Spleen (tissue), 11 donors: ENCODE measurements around the gene MANSC1. TPM values are rescaled to one million over a fixed set of nuclear protein-coding genes. Genes with fewer than 3 reads are reported as not detected.

Source experiments
- DNase-seq: peaks from one replicate; pipeline ENCODE4 v3.0.0-alpha.2; 2020
- H3K27ac ChIP-seq, 8 donors: fragments of 200-600 bp; sonication (generic) in 7 of 8; 1 replicate in 4 of 8; 2 replicates in 4 of 8; pipeline versions ENCODE4 v1.5.0 to v1.8.0; 2016 to 2021; ENCODE audit warnings: inconsistent platforms in 4 of 8, mild to moderate bottlenecking in 4 of 8, moderate library complexity in 1 of 8
- H3K27me3 ChIP-seq, 7 donors: fragments of 200-600 bp; sonication (generic) in 6 of 7; replicated peaks in 1 of 7; 1 replicate in 4 of 7; 2 replicates in 3 of 7; pipeline versions ENCODE4 v1.5.0 to v1.8.0; 2016 to 2021; ENCODE audit warnings: inconsistent platforms in 3 of 7, mild to moderate bottlenecking in 1 of 7
- H3K36me3 ChIP-seq, 6 donors: fragments of 200-600 bp; sonication (generic) in 5 of 6; 1 replicate in 4 of 6; 2 replicates in 2 of 6; pipeline versions ENCODE4 v1.5.0 to v1.8.0; 2016 to 2021; ENCODE audit warnings: inconsistent platforms in 2 of 6
- H3K4me1 ChIP-seq, 6 donors: fragments of 200-600 bp; sonication (generic) in 5 of 6; 1 replicate in 3 of 6; 2 replicates in 3 of 6; pipeline versions ENCODE4 v1.5.0 to v1.8.0; 2016 to 2021; ENCODE audit warnings: inconsistent platforms in 3 of 6
- H3K4me3 ChIP-seq, 8 donors: fragments of 200-600 bp; sonication (generic) in 7 of 8; 1 replicate in 4 of 8; 2 replicates in 4 of 8; pipeline versions ENCODE4 v1.5.0 to v1.8.0; 2016 to 2021; ENCODE audit warnings: inconsistent platforms in 4 of 8, mild to moderate bottlenecking in 4 of 8, moderate library complexity in 2 of 8
- H3K9me3 ChIP-seq, 8 donors: fragments of 200-600 bp; sonication (generic) in 7 of 8; 1 replicate in 4 of 8; 2 replicates in 4 of 8; pipeline versions ENCODE4 v1.5.0 to v1.8.0; 2016 to 2021; ENCODE audit warnings: inconsistent platforms in 4 of 8
- CTCF ChIP-seq, 11 experiments: fragments of 200-600 bp in 7 of 11; fragments of 450-650 bp in 4 of 11; sonication (generic) in 4 of 11; IDR thresholded peaks in 8 of 11; conservative IDR thresholded peaks in 3 of 11; 1 replicate in 7 of 11; 2 replicates in 4 of 11; pipeline versions ENCODE4 v1.4.0 to v1.8.0; 2016 to 2021; ENCODE audit warnings: antibody characterized with exemption in 11 of 11, inconsistent platforms in 4 of 11, mild to moderate bottlenecking in 1 of 11
- POLR2A ChIP-seq, 3 donors: fragments of 450-650 bp; IDR thresholded peaks; one replicate each; pipeline ENCODE4 v1.5.1; 2017; ENCODE audit warnings: antibody characterized with exemption in 3 of 3, mild to moderate bottlenecking in 1 of 3
- POLR2AphosphoS5 ChIP-seq, 3 donors: sonication (generic); formaldehyde crosslinking; IDR thresholded peaks; one replicate each; pipeline ENCODE4 v1.5.1; 2017; ENCODE audit warnings: antibody characterized with exemption in 3 of 3
- WGBS, 5 donors: extraction: QIAGEN DNeasy Blood & Tissue Kit in 3 of 5; methylation state at CpG; one replicate each; pipeline versions ENCODE4 v1.1.5 to v1.1.7; 2013 to 2018; 5-methylcytosine and 5-hydroxymethylcytosine counted together
- intact Hi-C: fragments of 100-400 bp; cut with DNase I; formaldehyde crosslinking; loops from one replicate; pipeline ENCODE4 v1.15.0; 2023; ENCODE audit warnings: low total_unique reads
- polyA plus RNA-seq, 3 donors: library from polyadenylated mRNA; stranded (reverse); fragments of 200-250 nt; gene quantifications; one replicate each; pipeline ENCODE4 v1.2.1, GENCODE V29; 2013
- total RNA-seq, 7 donors: library from RNA; depleted of rRNA in 3 of 7; stranded (reverse); fragments of >200 nt in 3 of 7; fragmentation: NEBNext Ultra II Directional in 4 of 7; extraction: Animal tissue kit (Norgen Biotek cat#: 25700) in 4 of 7; gene quantifications; one replicate each; pipeline versions ENCODE4 v1.1.0 to v1.2.1, GENCODE V29; 2016 to 2021
- donor health status: healthy with polysubstance abuse.
- donor health status: DM: no; HTN: no; CAD: no; lungs with moderate emphysema.
- donor health status: DM: no; HTN: no; CAD: no.
- donor health status: Bipolar disorder and iron deficiency.
- donor health status: healthy.
- donor health status: DM: no; HTN: no; CAD: no.
- donor health status: DM: yes; HTN: yes; CAD: no.

MANSC1 gene
- total and polyA plus RNA-seq, 10 donors: 1.8 to 25.7 (median 15.4) TPM

DNA sequence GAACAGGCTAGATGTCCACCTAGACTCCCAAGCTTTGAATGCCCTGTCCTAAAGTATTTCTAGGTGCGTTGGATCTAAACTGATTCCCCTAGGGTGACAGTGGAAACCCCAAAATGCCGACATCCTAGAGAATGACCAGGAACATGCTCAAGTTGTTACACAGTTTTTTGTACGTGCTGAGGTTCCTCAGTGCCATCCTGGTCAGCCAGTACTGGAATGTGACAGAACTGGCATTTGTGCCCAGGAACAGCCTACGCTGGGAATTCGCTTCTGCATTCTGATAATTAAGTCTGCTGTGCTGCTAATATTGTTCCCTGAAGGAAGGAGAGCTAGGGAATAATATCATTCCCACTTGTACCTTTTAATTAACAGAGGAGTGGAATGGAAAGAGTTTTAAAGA, 47.1 kb upstream of the MANSC1 start:
- WGBS, 5 donors: 90 to 98% (median 94%) methylated on average over 5 of the region's 5 CpGs
- peaks cover 0 to 27% (median 0%) of the 10 kb centered on the region in 6 donors for H3K4me1 ChIP-seq
- no peaks in the 10 kb centered on the region for H3K27me3 ChIP-seq
- DNase-seq: no peak
- H3K9me3 ChIP-seq: no peaks in the 10 kb centered on the region
- intact Hi-C loops: no loop called here
- H3K27ac ChIP-seq: peak overlapping the region in 3 of 8 donors; percentile 5 to 63 (median 54)
- H3K36me3 ChIP-seq: peaks cover 0 to 5% (median 0%) of the 10 kb centered on the region in 6 donors
- TF ChIP-seq CTCF (IDR thresholded peaks at IDR 0.05 in 8 of 11, conservative IDR thresholded peaks at IDR 0.05 in 3 of 11): no peak
- no peak for TF ChIP-seq POLR2AphosphoS5 (IDR thresholded peaks at IDR 0.05)
- TF ChIP-seq POLR2A (IDR thresholded peaks at IDR 0.05): no peak
- no peak overlapping the region for H3K4me3 ChIP-seq

- no peaks in the 10 kb centered on the region for H3K27me3 ChIP-seq
- no peak overlapping the region for H3K4me3 ChIP-seq
- H3K9me3 ChIP-seq: no peaks in the 10 kb centered on the region
- no peak for TF ChIP-seq POLR2AphosphoS5 (IDR thresholded peaks at IDR 0.05)
- TF ChIP-seq CTCF (IDR thresholded peaks at IDR 0.05 in 8 of 11, conservative IDR thresholded peaks at IDR 0.05 in 3 of 11): no peak
- no peak for TF ChIP-seq POLR2A (IDR thresholded peaks at IDR 0.05)
- no peak for DNase-seq
- H3K36me3 ChIP-seq: peaks cover 0 to 5% (median 0%) of the 10 kb centered on the region in 6 donors
- no peak overlapping the region for H3K27ac ChIP-seq
- intact Hi-C loops: no loop called here
- 85 to 93% (median 91%) methylated on average over 4 of the region's 4 CpGs for WGBS, 5 donors
- H3K4me1 ChIP-seq: peaks cover 0 to 27% (median 0%) of the 10 kb centered on the region in 6 donors
Measured at GRCh38 chr12:12396694-12397093, 46.7 kb upstream of the MANSC1 start.

GRCh38 chr12:12393171-12393570, 43.1 kb upstream of the MANSC1 start:
- no peaks in the 10 kb centered on the region for H3K9me3 ChIP-seq
- 86 to 97% (median 92%) methylated on average over 2 of the region's 2 CpGs for WGBS, 5 donors
- no peaks in the 10 kb centered on the region for H3K27me3 ChIP-seq
- no peak overlapping the region for H3K27ac ChIP-seq
- H3K4me1 ChIP-seq: peaks cover 0 to 14% (median 0%) of the 10 kb centered on the region in 6 donors
- peaks cover 0 to 5% (median 0%) of the 10 kb centered on the region in 6 donors for H3K36me3 ChIP-seq
- TF ChIP-seq CTCF (IDR thresholded peaks at IDR 0.05 in 8 of 11, conservative IDR thresholded peaks at IDR 0.05 in 3 of 11) (no peak), POLR2A (IDR thresholded peaks at IDR 0.05) (no peak), POLR2AphosphoS5 (IDR thresholded peaks at IDR 0.05) (no peak)
- H3K4me3 ChIP-seq: no peak overlapping the region
- DNase-seq: no peak
- intact Hi-C loops: no loop called here

DNA sequence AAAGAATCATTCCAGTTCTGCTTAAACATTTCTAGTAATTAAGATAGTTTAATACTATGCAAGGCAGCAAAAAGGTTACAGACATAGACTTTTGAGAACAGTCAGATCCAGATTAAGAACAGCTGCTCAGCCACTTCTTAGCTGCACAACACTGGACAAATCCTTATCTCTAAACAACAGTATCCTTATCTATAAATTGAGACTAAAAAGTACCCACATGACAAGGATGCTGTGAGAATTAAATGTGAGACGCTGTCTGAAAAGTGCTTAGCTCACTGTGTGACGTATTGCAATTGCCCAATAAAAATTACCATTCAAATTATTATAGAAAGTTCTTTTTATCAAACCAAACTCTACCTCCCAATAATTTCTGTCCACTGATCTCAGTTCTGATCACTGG, 42.4 kb upstream of the MANSC1 start:
- TF ChIP-seq POLR2A (IDR thresholded peaks at IDR 0.05) (no peak), POLR2AphosphoS5 (IDR thresholded peaks at IDR 0.05) (no peak), CTCF (IDR thresholded peaks at IDR 0.05 in 8 of 11, conservative IDR thresholded peaks at IDR 0.05 in 3 of 11) (no peak)
- Histone ChIP-seq H3K36me3 (peaks cover 0 to 5% (median 0%) of the 10 kb centered on the region in 6 donors), H3K27me3 (no peaks in the 10 kb centered on the region), H3K9me3 (no peaks in the 10 kb centered on the region), H3K27ac (no peak overlapping the region), H3K4me1 (peaks cover 0 to 17% (median 0%) of the 10 kb centered on the region in 6 donors), H3K4me3 (no peak overlapping the region)
- intact Hi-C loops: no loop called here
- no peak for DNase-seq
- WGBS, 5 donors: 50 to 75% (median 65%) methylated on average over 2 of the region's 2 CpGs
